GM12891 (cell line): ENCODE measurements around the gene DPP7.

Source experiments
- POLR2A ChIP-seq: IDR thresholded peaks from 2 replicates; pipeline ENCODE4 v1.6.1; 2011; ENCODE audit warnings: low read depth, low read length, control low read depth
- POLR2AphosphoS5 ChIP-seq: IDR thresholded peaks from 2 replicates; pipeline ENCODE4 v1.6.1; 2011; ENCODE audit warnings: low read depth, low read length, control low read depth
- POU2F2 ChIP-seq: IDR thresholded peaks from 2 replicates; pipeline ENCODE4 v1.6.1; 2011; ENCODE audit warnings: low read depth, mild to moderate bottlenecking, control low read depth, low read length, moderate library complexity

GRCh38 chr9:137138722-137139467 lies 24.4 kb upstream of the DPP7 start, which contains the start of gene GRIN1:
- no peak for TF ChIP-seq POLR2A
- no peak for TF ChIP-seq POU2F2
- no peak for TF ChIP-seq POLR2AphosphoS5
